HT-29 (cell line): ENCODE data around the gene TRIM6. TPM values are rescaled to one million over a fixed set of nuclear protein-coding genes. Genes with fewer than 3 reads are reported as not detected.
"Not testable (repeated sequence)": the region's sequence is repeated elsewhere in the genome, so short reads cannot be mapped to it uniquely, and the experiment has no call there.

Source experiments
- DNase-seq: peaks from one replicate; pipeline ENCODE4 v3.0.0-alpha.2; 2015; ENCODE audit warnings: low spot score
- total RNA-seq: library from RNA; depleted of rRNA; stranded (reverse); fragments of >200 nt; shearing (Covaris generic); gene quantifications from 2 replicates; pipeline ENCODE4 v1.2.3, GENCODE V29; 2014; rRNA removed

The TRIM6 gene, protein sequence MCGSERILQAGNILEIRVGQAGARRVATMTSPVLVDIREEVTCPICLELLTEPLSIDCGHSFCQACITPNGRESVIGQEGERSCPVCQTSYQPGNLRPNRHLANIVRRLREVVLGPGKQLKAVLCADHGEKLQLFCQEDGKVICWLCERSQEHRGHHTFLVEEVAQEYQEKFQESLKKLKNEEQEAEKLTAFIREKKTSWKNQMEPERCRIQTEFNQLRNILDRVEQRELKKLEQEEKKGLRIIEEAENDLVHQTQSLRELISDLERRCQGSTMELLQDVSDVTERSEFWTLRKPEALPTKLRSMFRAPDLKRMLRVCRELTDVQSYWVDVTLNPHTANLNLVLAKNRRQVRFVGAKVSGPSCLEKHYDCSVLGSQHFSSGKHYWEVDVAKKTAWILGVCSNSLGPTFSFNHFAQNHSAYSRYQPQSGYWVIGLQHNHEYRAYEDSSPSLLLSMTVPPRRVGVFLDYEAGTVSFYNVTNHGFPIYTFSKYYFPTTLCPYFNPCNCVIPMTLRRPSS
- total RNA-seq, result 0.47 and 2.7 TPM in 2 replicates

DNA sequence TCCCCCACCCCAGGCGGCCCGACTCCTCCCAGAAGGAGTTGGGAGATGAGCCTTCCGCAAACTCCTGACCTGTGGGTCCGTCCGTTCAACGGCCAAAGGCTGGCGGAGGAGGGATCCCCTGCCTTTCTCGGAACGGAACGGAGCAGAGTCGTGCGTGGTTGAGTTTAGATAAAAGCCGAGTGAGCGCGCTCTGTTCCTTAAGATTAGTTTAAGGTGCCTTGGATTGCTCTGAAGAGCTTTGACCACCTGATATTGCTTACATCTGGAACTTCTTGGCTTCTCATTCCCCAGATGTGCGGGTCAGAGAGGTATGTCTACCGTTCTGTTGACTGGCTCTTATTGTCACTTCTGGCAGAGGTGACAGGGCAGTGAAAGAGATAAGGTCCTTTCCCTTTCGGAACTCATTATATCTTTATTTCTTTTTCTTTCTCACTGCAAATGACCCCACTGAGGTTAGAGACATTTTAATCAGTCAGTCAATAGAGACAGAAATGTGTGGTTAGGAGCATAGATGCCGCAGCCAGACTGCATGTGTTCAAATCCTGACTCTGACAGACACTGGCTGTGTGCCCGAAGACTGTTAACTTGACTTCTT, at the start of gene TRIM6:
Gene TRIM6 (plus strand): TSS at position 31 of the 595 bp plus-strand sequence. CDS start 261 bp downstream, at position 292.
- DNase-seq, result peak; percentile 48

DNA sequence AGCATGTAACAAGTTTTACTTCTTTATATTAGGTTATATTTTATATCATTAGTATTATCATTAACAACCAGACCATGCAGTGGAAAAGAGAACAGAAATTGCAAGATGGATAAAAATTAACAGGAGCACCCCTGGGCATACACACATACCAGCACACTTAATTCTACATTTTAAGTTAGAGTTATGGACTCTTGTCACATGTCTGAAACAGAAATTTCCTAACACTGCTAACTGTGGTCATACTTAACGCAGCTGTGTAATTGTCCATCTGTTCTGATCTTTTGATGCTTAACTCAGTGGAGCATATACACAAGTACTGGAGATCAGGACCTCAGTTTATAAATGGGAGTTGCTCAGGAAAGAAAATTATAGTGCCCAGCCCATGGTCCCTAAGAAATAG, 48.5 kb upstream of the TRIM6 start:
- DNase-seq, result no peak

DNA sequence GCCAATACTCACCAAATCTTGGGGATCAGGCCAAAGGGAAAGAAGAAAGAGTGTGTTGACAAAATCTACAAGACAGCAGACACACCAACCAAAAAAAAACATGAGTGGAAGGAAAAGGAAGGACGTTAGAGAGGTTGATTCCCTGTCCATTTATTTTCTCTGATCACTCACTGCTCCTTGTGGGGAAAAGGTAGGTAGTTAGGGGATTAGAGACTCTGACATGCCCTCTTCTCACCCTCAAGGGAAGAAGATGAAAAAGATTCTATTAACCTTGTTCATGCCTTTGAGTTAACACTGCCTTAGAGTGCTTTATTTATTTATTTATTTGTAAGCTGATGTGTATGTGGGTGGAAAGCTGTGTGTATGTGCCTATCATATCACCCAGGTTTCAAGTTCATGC, 48.0 kb upstream of the TRIM6 start, which contains the start of gene OR52H1:
Gene OR52H1 (minus strand): TSS at position 101 of the 400 bp plus-strand sequence. CDS start 3,035 bp downstream, outside the sequence.
- DNase-seq, result no peak

DNA sequence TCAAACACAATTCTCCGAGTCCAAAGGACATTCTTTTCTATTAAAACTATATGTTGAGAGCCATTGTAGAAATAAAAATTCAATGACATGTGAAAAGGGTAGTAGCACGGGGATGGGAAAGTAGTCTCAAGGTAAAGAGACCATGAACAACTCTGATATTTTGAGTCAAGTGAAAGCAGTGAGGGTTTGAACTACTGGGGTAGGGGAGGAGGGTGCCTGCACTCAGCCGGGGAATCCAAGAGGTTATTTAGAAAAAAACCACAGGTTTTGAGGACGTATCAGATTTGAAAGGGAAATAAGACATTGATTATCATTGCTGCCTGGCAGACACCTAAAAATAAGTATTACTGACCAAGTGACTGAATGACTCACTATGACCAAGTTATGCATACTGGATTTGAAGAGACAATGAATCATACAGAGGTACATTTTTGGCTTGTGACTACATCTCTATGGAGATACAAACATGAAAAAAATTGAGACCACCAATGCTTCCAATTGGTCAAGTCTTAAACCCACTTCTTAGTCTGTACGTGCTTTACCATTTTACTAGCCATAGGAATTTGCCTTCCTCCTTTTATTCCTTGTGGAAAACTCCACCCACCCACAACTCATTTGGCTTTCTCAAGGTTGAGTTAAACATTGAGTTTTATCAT, 45.9 kb upstream of the TRIM6 start:
- DNase-seq, result no peak

DNA sequence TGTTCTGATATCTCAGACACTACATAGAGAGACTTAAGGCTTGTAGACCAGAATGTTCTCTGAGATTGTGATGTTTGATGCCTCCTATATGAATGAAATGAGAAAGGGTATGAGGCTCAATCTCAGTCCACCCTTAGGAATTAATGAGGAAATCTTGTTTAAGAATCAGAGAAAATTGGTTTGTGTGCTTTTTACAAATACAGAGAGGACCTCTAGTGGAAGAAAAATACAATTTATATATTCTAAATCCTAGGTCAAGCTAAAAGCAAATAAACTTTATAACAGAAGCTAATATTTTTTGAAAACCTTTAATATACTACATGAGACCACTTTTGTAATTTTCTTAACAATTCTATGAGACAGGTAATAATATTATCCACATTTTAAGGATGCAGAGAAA, 43.1 kb upstream of the TRIM6 start:
- no peak for DNase-seq

DNA sequence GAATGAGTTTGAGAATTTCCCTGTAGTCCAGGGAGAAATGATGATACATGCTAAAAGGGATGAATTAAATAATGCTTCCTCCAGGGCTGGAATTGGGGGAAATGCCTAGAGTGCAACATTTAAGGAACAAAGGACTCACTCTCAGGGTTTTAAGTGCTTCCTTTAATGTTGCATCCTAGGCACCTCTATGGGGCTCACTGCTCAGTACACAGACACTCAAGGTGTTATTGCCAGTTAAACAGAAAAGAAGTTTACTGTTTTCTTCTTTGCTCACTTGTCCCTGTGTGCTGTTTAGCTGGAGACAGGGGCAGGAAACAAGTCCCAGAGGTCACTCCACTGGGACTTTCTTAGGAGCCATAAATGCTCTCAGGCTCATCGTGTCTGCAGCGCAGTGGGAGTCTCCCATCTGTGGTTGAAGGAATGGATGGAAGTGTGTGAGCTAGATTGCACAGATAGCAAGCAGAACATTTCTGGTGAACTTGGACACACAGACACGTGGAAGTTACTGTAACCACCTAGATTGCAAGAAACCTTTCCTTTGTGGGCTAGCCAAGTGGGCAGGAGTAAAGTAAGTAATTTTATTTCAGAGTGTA, 39.7 kb upstream of the TRIM6 start:
- no peak for DNase-seq

DNA sequence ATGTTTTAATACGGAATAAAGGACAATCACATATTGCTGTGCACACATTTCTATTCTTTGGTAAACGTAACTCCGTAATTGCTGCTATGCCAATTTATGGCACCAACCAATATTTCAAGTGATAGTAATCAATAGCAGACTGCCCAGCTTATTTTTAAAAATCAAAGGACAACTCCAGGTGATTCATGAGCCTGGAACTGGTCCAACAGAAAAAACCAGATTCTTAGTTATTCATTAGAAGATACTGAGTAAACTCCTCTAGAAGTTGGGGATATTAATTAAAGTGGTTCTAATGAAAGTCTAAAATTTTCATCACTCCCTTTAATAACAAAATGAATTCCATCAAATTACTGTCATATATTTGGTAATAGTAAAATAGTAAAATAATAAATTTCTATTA, 38.7 kb upstream of the TRIM6 start:
- DNase-seq, result no peak

DNA sequence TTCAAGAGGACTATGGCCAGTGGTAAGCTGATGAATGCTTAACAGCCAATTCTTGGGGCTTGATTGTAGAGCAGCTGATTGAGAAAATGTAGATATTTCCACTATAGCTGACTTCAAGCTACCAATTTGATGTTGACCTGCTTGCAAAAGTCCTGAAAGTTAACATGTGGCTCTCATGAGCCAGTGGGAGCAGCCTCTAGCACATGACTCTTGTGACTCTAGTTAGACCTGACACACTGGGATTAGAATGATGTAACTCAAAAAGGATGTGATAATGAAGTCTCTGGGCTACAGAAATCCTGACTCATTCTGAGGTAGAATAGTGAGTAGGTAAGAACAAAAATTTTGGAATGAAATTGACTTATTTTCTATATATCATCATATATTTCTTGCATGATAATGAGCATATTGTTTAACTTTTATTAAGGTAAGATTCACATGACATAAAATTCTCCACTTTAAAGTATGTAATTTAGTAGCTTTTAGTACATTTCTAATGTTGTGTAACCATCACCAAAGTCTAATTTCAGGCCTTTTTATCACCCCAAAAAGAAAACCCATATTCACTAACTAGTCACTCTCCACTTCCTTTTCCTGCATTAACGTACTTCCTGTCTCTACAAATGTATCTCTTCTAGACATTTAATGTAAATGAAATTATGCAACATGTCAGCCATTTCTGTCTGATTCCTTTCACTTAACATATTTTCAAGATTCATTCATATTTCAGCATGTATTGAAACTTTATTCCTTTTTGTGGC, 32.0 kb upstream of the TRIM6 start:
- DNase-seq, result no peak

DNA sequence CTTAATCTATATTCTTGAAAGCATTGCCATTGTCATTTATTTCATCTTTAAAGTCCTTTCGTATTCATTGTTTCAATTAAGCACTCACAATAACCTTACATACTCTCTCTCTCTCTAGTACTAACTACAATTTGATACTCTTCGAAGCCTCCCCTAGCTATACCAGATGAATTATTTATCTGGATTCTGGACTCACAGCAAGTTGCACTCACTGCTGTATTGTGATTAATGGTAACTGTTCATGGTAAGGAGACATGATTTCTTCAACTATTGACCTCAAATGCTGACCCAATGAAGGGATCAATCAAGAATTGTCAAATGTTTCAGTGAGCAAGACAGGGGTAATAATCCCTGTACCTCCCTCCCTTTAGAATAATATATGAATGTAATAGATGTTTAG, 21.8 kb upstream of the TRIM6 start:
- DNase-seq, result no peak

DNA sequence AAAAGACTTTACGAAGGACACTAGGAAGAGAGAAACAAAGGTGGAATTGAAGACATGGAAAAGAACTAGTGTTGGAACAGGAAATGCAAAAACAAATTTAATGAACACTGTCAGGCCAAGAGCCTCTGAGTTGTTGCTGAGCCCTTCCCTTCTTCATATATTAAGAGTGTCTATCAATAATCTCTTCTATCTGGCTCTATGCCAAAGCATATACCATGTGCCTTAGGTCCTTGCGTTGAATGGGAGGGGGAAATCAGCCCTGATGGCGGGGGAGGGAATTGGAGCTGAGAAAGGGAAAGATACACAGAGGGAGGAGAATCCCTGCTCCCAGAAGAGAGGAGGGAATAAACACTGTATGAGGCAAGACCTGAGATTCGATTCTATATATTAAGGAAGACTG, 21.3 kb upstream of the TRIM6 start:
- no peak for DNase-seq

DNA sequence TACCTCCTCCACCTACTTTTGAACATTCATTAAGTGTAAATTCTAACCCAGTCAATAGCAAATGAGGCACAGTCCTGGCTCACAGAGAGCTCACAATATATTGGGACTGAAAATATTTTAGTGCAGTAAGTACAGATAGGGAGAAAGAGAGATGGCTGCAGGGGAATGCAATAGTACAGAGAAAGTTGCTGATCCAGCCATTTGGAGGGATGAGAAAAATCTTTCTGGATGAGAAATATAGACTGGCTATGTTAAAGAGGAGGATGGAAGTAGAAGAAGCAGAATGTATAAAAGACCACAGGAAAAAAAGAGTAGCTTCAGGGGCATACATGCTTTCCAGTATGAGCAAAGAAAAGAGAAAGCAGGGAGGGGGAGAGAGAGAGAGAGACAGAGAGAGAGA, 19.3 kb upstream of the TRIM6 start:
- DNase-seq, result no peak

DNA sequence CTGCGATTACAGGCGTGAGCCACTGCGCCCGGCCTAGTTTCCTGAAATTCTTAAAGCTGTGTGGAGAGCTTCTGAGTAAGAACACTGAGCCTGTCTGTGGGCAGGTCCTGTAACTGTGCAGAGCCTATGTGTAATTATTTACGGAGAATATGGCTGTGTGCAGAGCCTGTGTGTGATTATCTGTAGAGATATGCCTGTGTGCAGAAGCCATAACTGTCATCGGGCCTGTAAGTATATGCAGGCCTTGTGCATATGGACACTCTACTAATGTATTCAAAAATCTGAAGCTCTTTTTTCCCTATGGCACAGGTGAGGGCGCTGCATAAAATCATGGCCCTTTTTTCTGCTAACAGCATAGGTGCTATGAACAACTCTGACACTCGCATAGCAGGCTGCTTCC, 15.9 kb upstream of the TRIM6 start, which contains the start of gene OR52B6:
Gene OR52B6 (plus strand): TSS at position 301 of the 400 bp plus-strand sequence. CDS start 0 bp downstream, at position 301.
- DNase-seq, result no peak

DNA sequence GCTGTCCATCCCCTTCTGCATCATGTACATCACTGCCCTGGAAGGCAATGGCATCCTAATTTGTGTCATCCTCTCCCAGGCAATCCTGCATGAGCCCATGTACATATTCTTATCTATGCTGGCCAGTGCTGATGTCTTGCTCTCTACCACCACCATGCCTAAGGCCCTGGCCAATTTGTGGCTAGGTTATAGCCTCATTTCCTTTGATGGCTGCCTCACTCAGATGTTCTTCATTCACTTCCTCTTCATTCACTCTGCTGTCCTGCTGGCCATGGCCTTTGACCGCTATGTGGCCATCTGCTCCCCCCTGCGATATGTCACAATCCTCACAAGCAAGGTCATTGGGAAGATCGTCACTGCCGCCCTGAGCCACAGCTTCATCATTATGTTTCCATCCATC, 15.4 kb upstream of the TRIM6 start:
- no peak for DNase-seq

DNA sequence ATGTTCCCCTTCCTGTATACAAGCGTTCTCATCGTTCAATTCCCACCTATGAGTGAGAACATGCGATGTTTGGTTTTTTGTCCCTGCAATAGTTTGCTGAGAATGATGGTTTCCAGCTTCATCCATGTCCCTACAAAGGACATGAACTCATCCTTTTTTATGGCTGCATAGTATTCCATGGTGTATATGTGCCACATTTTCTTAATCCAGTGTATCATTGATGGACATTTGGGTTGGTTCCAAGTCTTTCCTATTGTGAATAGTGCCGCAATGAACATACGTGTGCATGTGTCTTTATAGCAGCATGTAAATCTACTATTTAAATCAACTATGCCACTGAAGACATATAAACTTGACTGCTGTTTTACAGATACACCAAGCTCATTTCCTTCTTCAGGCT, 12.0 kb upstream of the TRIM6 start:
- not testable (repeated sequence) for DNase-seq

DNA sequence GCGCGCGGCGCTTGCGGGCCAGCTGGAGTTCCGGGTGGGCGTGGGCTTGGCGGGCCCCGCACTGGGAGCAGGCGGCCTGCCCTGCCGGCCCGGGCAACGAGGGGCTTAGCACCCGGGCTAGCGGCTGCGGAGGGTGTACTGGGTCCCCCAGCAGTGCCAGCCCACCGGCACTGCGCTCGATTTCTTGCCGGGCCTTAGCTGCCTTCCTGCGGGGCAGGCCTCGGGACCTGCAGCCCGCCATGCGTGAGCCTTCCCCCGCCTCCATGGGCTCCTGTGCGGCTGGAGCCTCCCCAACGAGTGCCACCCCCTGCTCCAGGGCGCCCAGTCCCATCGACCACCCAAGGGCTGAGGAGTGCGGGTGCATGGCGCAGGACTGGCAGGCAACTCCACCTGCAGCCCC, 6.5 kb upstream of the TRIM6 start:
- not testable (repeated sequence) for DNase-seq

DNA sequence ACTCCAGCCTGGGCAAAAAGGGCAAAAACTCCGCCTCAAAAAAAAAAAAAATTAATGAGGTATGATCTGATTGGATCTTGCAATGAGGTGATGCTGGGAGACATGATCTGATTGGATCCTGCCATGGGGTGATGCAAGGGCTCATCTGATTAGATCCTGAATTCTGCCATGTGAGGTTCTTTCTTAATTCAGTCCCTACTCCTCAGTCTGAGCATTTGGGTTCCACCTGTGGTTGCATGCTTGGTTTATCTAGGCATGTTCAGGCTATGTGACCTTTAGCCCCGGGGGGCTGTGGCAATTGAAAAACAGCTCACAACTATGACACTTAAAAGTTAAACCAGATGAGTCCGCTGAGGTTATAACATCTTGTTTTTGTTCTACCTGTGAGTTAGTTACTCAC, 4.8 kb upstream of the TRIM6 start:
- DNase-seq, result no peak

DNA sequence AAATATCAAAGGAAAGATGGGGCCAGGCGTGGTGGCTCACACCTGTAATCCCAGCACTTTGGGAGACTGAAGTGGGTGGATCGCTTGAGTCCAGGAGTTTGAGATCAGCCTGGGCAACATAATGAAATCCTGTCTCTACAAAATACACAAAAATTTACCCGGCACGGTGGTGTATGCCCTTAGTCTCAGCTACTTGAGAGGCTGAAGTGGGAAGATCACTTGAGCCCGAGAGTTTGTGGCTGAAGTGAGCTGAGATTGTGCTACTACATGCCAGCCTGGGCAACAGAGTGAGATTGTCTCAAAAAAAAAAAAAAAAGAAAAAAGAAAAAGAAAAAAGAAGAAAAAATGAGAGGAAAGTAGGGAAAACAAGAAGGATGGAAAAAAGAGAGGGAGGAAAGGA, 3.8 kb upstream of the TRIM6 start:
- no peak for DNase-seq

DNA sequence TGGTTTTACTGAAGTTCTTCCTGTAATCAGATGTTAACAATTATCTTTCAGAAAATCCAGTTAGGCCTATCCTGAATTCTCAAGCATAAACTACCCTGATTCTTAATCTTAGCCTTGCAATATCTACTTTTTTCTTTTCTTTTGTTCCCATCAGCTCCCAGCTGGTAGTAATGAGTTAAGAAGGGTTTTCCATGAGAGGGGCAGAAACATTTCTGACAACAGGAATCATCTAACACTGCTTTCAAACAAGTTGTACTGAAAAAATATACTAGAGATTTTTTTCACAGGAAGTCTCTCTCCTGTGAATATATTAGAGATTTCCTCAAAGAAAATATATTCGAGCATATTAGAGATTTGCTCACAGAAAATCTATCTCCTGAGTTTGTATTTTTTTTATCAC, 3.3 kb upstream of the TRIM6 start:
- no peak for DNase-seq

DNA sequence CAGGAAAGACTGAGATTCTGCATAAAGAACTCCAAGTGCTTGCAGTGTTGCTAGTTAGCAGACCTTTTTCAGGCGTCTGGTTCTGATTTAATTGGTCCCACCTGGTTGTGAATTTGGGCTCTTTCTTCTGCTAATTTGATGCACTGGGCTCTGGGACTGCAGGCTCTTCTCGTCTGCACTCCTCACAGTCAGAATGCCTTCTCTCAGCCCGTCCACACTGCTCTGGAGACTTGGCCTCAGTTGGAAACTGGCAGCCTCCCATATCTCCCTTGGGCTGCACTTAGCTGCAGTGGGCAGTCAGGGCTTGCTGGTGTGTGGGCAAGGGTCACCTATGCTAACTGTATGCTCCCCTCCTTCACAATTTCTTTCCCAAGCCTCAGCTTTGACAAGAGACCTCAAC, 1.5 kb downstream of the TRIM6 start:
- no peak for DNase-seq

DNA sequence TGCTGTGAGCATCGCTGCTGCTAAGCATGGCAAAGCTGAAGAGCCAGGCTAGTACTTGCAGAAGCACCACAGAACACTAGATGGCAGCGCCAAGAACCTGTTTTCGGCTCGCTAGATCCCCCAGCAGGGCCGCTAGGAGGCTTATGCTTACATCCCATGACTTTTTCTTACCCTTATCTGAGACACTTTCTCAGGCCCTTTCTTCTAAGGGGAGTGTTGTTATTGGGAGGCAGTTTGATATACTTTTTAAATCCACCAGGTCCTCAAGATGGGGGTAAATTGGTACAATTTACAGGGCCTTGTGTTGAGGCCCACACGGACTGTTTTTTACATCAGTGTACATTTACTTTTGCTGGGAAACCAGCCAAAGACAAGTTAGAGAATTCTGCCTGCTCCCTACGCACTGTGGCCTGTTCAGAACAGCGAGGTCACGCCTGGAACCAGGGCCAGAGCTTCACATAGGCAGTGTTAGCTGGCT, 4.0 kb downstream of the TRIM6 start:
- DNase-seq, result peak; percentile 88

DNA sequence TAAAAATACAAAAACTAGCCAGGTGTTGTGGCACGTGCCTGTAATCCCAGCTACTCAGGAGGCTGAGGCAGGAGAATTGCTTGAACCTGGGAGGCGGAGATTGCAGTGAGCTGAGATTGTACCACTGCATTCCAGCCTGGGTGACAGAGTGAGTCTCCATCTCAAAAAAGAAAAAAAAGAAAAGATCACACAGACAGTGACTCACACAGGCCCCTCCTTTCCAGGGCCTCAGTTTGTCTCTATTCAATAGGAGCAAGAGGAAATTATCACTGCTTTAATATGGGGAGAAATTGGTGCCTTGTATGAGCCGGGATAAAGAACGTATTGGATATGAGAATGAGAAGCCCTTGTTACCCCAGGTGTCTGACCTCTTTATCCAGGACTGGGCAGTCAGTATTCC, 6.4 kb downstream of the TRIM6 start:
- not testable (repeated sequence) for DNase-seq
